Measurements from ENCODE around the gene MRTFA. TPM values are rescaled to one million over a fixed set of nuclear protein-coding genes. Genes with fewer than 3 reads are reported as not detected.

Gene MRTFA
- total and polyA plus RNA-seq, 4 donors, result 7.5 to 22.0 (median 9.6) TPM

- TF ChIP-seq CTCF (IDR thresholded peaks at IDR 0.05; ENCODE audit: low read depth, low read length, missing input control) (no peak), ZBTB33 (IDR thresholded peaks at IDR 0.05) (no peak)
These were observed 272.1 kb downstream of the MRTFA start (continued) for GRCh38 chr22:40364431-40364830.

- Histone ChIP-seq H3K4me1 (ENCODE audit: control insufficient read depth in 4 of 4, insufficient read depth in 4 of 4, low read length in 3 of 4) (no peaks in the 10 kb centered on the region), H3K9ac (ENCODE audit: low read depth in 1 of 2, low read length in 2 of 2) (no peak overlapping the region), H3K9me3 (ENCODE audit: control insufficient read depth in 4 of 4, low read length in 3 of 4) (no peaks in the 10 kb centered on the region), H3K36me3 (ENCODE audit: control insufficient read depth in 4 of 4, insufficient read depth in 3 of 4, low read depth in 1 of 4, low read length in 3 of 4) (peaks cover 22 to 90% (median 76%) of the 10 kb centered on the region in 4 donors), H3K27me3 (ENCODE audit: control insufficient read depth in 4 of 4, insufficient read depth in 4 of 4, low read length in 3 of 4) (no peaks in the 10 kb centered on the region), H3K27ac (ENCODE audit: low read depth in 1 of 2, low read length in 2 of 2) (no peak overlapping the region), H3K4me3 (ENCODE audit: low read depth in 1 of 3, low read length in 3 of 3) (no peak overlapping the region)
- TF ChIP-seq ATF3 (IDR thresholded peaks at IDR 0.05) (no peak), FOXA1 (IDR thresholded peaks at IDR 0.05) (no peak), RAD21 (IDR thresholded peaks at IDR 0.05) (no peak), RXRA (IDR thresholded peaks at IDR 0.05) (no peak), CTCF (IDR thresholded peaks at IDR 0.05; ENCODE audit: low read depth, low read length, missing input control) (no peak), NR2F2 (IDR thresholded peaks at IDR 0.05) (no peak)
- no peak for DNase-seq (ENCODE audit: low spot score)
- WGBS, result 96% methylated on average over 3 of the region's 3 CpGs
These were observed 273.5 kb downstream of the MRTFA start for GRCh38 chr22:40363059-40363458.

DNA sequence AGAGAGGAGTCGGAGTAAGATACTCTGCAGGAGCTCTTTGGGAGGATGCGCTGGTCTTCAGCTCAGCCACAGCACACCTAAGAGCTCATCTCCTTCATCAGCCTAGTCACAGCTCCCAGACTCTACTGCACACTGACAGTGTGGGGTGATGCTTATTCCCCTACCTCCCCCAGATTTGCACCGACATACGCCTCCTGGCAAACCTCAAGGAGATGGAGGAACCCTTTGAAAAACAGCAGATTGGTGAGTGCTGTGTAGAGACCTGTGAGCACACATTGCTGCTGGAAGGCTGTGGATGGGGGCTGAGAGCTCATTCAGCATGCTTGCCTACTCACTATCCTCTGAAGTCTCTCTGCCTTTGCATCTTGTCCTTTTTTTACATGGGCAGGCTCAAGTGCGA, 275.4 kb downstream of the MRTFA start:
- H3K9me3 ChIP-seq (ENCODE audit: control insufficient read depth in 4 of 4, low read length in 3 of 4), result no peaks in the 10 kb centered on the region
- H3K4me1 ChIP-seq (ENCODE audit: control insufficient read depth in 4 of 4, insufficient read depth in 4 of 4, low read length in 3 of 4), result no peaks in the 10 kb centered on the region
- no peak overlapping the region for H3K27ac ChIP-seq (ENCODE audit: low read depth in 1 of 2, low read length in 2 of 2)
- 98% methylated on average over 5 of the region's 5 CpGs for WGBS
- no peaks in the 10 kb centered on the region for H3K27me3 ChIP-seq (ENCODE audit: control insufficient read depth in 4 of 4, insufficient read depth in 4 of 4, low read length in 3 of 4)
- peaks cover 21 to 80% (median 69%) of the 10 kb centered on the region in 4 donors for H3K36me3 ChIP-seq (ENCODE audit: control insufficient read depth in 4 of 4, insufficient read depth in 3 of 4, low read depth in 1 of 4, low read length in 3 of 4)
- DNase-seq (ENCODE audit: low spot score), result no peak
- no peak overlapping the region for H3K9ac ChIP-seq (ENCODE audit: low read depth in 1 of 2, low read length in 2 of 2)
- no peak overlapping the region for H3K4me3 ChIP-seq (ENCODE audit: low read depth in 1 of 3, low read length in 3 of 3)
- no peak for TF ChIP-seq FOXA2 (IDR thresholded peaks at IDR 0.05)
- no peak for TF ChIP-seq RAD21 (IDR thresholded peaks at IDR 0.05)
- TF ChIP-seq, protein P1, sequence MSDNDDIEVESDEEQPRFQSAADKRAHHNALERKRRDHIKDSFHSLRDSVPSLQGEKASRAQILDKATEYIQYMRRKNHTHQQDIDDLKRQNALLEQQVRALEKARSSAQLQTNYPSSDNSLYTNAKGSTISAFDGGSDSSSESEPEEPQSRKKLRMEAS (IDR thresholded peaks at IDR 0.05), result no peak
- no peak for TF ChIP-seq CTCF (IDR thresholded peaks at IDR 0.05; ENCODE audit: low read depth, low read length, missing input control)
- TF ChIP-seq YY1 (IDR thresholded peaks at IDR 0.05), result no peak
- no peak for TF ChIP-seq RXRA (IDR thresholded peaks at IDR 0.05)
- no peak for TF ChIP-seq JUND (IDR thresholded peaks at IDR 0.05)
- TF ChIP-seq ZBTB33 (IDR thresholded peaks at IDR 0.05), result no peak
- no peak for TF ChIP-seq NR2F2 (IDR thresholded peaks at IDR 0.05)
- TF ChIP-seq SP1 (IDR thresholded peaks at IDR 0.05), result no peak
- no peak for TF ChIP-seq GABPA (IDR thresholded peaks at IDR 0.05 in 1 of 2, conservative IDR thresholded peaks at IDR 0.05 in 1 of 2)
- TF ChIP-seq EGR1 (IDR thresholded peaks at IDR 0.05; ENCODE audit: low read depth in 2 of 2), result no peak
